Amniotic epithelial cell (primary cell): ENCODE data around the gene CMIP.
"Not testable (repeated sequence)": the region's sequence is repeated elsewhere in the genome, so short reads cannot be mapped to it uniquely, and the experiment has no call there.

Experiments
- DNase-seq: peaks from one replicate; pipeline ENCODE4 v3.0.0-alpha.2; 2010; ENCODE audit warnings: low read depth

CMIP gene

DNA sequence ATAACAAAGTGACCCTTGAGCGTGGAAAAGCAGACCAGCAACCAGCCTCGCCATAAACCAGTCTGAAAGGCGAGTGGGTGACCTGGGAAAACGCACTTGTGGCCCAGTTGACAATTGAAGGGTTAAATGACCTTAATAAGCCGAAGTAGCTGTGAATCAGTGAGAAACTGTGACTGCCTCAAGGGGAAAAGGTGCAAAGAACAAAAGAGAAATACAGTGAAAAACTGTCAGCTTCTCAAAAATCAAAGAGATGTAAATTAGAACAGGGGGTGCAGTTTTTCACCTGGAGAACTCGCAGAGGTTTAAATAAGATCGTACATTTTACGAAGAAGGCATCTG, 124.1 kb downstream of the CMIP start:
- DNase-seq: no peak

- DNase-seq: no peak
Observed at GRCh38 chr16:81569361-81570034, 124.9 kb downstream of the CMIP start.

DNA sequence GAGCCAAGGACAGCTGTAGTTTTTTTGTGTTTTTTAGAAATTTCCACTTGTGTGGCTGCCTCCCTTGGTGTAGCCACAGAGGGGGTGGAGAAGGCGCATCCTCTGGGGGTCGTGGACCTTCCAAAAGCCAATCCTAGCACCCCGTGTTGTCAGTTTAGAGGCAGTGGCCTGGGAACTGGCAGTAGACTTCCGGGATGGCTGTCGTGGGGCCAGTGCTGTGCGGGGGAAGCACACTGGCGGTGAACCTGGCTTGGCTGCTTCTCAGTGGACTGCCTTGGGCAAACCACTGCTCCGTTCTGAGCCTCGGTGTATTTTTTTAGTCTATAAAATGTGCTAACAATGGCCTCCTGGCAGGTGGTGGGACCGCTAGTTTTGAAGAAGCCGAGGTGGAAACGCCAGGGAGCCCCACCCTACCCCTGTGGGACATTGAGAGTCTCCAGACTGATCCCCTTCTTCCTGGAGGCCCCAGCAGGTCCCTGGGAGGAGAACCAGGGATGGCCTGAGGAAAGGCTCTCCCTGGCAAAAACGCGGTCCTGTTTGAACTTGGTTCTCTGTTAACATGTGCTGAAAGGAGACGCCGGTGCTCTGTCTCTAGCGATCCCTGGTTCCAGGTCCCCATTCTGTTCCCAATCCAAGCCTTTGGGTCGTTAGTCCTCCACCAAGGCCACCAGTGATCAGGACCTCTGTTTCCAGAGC, 125.7 kb downstream of the CMIP start:
- no peak for DNase-seq

- no peak for DNase-seq
Observed at GRCh38 chr16:81571175-81571574, 126.6 kb downstream of the CMIP start.

- no peak for DNase-seq
Observed at GRCh38 chr16:81571592-81572385, 127.2 kb downstream of the CMIP start.

- no peak for DNase-seq
Observed at GRCh38 chr16:81572386-81573144, 128.0 kb downstream of the CMIP start.

GRCh38 chr16:81573533-81574020, 129.0 kb downstream of the CMIP start:
- no peak for DNase-seq

DNA sequence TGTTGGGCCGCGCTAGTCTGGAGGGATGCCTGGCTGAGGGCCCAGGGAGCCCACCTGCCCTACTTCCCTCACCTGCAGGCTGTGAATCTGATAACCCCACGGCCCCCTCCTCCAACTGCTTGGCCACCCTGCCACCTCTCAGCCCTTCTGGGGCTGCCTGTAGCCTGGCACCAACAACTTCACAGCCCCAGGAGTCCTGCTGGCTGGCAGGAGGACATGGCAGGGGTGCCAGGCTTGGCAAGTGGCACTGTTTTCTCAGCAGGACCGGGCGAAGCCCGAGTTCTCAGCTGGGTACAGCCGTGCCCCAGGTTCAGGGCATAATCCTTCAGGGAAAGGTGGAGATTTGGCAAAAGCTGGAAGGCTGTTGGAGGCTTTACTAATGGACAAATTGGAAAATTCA, 129.6 kb downstream of the CMIP start:
- DNase-seq: no peak

- no peak for DNase-seq
Observed at GRCh38 chr16:81575307-81575706, 130.7 kb downstream of the CMIP start.

DNA sequence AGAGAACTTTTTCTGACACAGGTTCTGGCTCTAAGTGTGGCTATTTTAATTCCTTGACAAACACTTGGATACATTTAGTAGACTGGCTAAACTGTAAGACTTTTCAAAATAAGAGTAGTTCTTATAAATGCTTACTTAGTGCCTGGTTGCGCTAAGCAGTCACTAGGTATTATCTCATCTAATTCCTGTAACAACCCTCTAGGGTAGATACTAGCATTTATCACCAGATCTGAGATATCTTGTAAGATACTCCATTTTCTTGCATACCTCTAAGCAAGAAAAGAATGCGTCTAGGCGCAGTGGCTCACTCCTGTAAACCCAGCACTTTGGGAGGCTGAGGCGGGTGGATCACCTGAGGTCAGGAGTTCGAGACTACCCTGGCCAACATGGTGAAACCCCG, 131.2 kb downstream of the CMIP start:
- DNase-seq: no peak

DNA sequence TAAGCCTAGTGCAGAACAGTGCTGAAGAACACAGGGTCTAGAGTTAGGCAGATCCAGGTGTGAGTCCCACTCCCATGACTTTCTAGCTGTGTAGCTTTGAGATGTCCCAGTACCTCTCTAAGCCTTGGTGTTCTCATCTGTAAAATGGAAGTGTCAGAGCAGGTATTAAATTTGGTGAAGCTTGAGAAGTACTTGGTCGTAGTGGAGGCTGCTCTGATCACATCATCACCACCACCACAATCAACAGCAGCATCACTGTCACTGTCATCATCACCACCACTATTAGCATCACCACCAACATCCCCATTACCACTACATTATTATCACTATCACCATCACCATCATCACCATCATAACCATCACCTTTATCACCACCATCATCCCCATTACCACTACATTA, 132.1 kb downstream of the CMIP start:
- DNase-seq: no peak

- not testable (repeated sequence) for DNase-seq
Observed at GRCh38 chr16:81577272-81577671, 132.7 kb downstream of the CMIP start.

GRCh38 chr16:81578076-81578475, 133.5 kb downstream of the CMIP start:
- DNase-seq: no peak

DNA sequence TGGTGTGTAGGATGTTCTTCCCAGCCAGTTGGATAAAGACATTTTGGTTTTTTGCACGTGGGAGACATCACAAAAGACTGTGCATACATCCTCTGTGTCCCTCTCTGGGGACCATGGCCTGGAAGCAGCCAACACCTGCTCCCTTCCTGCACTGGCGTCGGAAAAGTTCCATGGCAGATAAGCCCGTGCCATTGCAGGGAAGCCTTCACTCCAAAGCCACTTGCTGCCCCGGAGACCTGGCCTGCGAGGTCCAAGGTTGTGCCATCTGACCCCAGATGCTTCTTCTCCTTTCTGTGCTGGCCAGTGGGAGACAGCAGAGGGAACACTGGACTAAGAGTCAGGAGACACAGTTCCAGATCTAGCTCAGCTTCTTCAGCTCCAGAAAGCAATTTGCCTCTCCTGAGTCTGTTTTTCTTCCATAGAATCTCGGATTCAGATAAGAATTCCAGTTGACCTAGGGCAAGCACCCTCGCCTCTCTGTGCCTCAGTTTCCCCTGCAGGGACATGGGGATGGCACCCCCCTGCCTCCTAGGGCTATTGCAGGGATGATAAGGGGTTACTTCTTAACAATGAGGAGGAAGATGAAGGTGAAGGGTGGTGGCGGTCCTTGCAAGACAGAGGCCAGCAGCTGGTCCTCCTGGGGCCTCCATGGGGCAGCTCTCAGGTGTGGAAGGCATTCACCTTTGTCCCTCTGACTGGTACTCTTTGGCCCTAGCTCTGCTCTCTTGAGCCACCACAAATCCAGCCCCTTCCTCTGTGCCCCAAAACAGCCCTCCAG, 134.2 kb downstream of the CMIP start:
- DNase-seq: no peak

GRCh38 chr16:81581107-81581506, 136.5 kb downstream of the CMIP start:
- no peak for DNase-seq

GRCh38 chr16:81582655-81583441, 138.2 kb downstream of the CMIP start:
- DNase-seq: no peak

GRCh38 chr16:81583893-81584631, 139.5 kb downstream of the CMIP start:
- DNase-seq: peak; percentile 46

DNA sequence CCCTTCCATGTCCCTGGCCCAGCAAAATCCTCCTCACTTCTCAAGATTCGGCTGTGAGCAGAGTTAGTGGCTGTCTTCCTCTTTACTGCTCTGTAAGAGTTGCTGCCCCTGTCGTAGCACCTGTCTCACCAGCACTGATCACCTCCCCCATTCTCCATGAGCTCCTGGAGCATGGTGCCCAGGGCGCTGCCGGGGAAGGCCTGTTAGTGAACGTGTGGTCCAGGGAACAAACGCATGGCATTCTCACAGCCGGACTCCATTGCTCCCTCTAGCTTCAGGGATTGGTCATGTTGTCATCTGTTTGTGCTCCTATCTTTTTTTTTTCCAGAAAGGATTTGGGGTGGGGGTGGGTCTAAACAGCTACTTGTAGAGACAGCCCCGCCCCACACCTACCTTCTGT, 141.2 kb downstream of the CMIP start:
- DNase-seq: peak; percentile 36

DNA sequence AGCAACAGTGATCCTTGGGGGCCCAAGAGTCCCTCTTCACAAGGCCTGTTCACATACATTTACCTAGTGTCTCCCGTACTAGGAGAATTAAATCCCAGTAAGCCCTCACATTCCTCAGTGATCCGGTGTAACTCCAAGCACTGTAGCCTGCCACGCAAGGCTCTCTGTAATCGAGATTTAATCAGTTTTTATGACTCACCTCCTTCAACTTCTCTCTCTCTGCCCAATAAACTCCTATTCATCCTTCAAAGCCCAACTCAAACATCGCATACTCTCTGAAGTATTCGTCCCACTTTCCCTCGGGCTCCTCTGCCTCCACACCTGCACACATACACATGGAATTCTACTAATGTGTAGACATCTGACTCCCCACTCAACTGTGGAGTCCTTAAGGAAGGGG, 141.8 kb downstream of the CMIP start:
- DNase-seq: peak; percentile 70
